CD4-positive, alpha-beta T cell treated with Interleukin-4 for 4 hours (primary cell): ENCODE data around the gene ITGA1.

Experiments used
- DNase-seq: peaks from one replicate; pipeline ENCODE4 v3.0.0-alpha.2; 2020

The ITGA1 gene

DNA sequence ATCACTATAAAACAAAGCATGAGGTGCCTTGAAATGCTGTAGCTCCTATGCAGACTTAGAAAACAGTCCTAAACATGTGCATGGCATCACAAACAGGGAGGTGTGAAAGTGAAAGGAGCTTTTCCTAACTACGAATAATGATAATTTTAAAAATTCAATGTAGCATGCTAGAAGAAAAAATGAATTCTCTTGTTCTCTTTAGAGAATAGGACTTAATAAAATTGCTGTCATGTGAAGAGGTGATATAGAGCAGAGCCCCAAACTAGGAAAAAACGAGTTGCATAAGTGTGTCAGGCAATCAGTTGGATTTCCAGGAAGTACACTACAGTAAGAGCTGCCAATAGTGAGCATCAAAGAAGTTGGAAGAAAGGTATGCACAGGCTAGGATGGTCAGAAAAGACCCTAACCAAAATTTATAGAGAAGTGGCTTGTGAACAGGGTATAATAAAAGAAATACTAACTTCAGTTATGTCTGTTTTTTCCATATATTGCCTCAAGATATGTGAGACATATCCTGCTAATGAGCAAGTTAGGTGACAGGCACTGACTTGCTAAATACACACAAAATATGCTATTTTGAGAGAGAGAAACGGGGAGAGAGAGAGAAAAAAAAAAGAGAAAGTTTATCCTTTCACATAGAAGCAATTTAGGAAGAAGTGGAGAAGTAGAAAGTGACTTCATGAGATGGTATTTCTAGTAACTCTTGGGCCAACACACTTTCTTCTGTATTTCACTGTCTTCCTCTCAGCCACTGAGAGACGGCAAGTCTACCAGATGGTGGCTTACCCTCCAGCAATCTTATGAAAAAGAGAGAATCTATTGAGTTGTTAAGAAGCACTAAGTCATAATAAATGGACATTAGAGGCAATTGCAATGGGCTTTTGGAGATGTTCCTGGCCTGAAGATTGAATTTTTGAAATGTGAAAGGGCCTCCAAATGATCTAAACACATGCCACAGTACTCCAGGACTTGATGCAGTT lies 219.5 kb downstream of the ITGA1 start:
- no peak for DNase-seq

DNA sequence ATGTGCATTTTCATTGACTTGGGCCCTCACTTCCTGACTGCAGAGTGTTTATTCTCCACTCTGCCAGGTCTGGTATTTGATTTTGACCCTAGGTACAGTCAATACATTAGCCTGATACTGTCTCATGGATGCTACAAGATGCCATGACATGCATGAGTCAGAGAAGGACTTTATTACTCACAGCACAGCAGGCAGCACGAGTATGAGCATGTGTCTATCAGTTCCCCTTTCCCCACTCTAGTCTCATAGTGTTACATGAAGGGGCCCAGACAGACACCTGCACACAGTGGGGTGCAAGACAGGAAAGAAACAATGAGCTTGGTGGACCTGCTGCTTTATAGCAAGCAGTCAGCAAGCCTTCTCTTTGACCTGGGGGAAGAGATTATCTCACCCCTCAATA lies 221.0 kb downstream of the ITGA1 start:
- DNase-seq, result no peak
